Activated naive CD4-positive, alpha-beta T cell treated with anti-CD3 and anti-CD28 coated beads, Interleukin-2, amount 50 U/mL, for 16 hours (primary cell): Measurements from ENCODE around the gene CFAP298.
"Not testable (repeated sequence)": the region's sequence is repeated elsewhere in the genome, so short reads cannot be mapped to it uniquely, and the experiment has no call there.

ENCODE experiments used
- DNase-seq: peaks from one replicate; pipeline ENCODE4 v3.0.0-alpha.2; 2020

Gene CFAP298

DNA sequence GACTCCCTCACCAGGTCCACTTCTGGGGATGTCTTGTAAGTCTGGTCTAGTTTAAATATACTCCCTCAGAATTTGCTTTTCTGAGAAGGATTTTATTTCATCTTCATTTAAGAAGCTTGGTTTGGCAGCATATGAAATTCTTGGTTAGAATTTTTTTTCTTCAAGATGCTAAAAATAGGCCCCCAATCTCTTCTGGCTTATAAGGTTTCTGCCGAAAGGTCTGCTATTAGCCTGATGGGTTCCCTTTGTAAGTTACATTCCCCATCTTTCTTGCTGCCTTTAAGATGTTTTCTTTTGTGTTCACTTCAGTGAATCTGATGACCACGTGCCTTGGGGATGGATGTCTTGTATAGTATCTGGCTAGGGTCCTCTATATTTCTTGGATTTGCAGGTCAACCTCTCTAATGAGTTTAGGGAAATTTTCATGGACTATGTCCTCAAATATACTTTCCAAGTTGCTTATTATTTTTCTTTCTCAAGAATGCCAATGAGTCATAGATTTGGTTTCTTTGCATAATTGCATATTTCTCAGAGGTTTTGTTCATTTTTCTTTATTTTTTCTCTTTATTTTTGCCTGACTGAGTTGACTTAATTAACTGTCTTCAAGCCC lies 46.2 kb downstream of the CFAP298 start:
- no peak for DNase-seq

DNA sequence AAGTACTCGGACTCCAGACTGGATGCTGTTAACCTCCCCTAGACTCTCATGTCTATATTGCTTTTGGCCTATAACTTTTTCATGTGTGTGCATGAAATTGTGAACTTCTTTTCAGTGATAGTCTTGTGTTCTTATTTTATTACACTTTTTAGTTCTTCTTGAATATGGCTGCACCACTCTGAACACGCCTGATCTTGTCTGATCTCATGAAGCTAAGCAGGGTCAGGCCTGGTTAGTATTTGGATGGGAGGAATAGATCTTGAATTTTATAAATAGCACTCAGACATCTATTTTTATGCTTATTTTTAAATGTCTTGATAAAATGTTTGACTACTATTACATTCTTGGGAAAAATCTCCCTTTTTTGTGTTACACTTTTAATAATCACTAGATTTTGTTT lies 49.3 kb downstream of the CFAP298 start:
- DNase-seq, result no peak

DNA sequence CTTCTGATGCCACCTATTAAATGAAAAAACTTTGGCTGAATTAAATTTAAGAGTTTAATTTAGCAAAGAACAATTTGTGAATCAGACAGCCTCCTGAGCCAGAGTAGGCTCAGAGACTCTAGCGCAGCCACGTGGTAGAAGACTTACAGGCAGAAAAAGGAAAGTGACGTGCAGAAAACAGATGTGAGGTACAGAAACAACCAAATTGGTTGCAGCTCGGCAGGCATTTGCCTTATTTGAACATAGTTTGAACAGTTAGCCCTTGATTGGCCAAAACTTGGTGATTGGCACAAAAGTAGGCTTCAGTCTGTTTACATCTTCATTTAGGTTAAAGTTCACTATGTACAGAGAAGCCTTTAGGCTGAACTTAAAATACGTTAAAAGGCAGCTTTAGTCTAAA lies 49.8 kb downstream of the CFAP298 start:
- no peak for DNase-seq

DNA sequence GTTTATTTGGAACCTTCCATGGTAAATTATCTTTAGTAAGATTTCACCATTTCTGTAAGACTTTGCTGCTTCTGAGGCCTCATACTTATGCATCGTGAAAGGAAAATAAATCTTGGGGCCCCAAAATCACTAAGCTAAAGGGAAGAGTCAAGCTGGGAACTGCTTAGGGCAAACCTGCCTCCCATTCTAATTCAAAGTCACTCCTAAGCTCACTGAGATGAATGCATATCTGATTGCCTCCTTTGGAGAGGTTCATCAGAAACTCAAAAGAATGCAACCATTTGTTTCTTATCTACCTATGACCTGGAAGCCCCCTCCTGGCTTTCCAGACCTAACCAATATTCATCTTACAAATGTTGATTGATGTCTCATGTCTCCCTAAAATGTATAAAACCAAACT lies 50.7 kb downstream of the CFAP298 start:
- not testable (repeated sequence) for DNase-seq

DNA sequence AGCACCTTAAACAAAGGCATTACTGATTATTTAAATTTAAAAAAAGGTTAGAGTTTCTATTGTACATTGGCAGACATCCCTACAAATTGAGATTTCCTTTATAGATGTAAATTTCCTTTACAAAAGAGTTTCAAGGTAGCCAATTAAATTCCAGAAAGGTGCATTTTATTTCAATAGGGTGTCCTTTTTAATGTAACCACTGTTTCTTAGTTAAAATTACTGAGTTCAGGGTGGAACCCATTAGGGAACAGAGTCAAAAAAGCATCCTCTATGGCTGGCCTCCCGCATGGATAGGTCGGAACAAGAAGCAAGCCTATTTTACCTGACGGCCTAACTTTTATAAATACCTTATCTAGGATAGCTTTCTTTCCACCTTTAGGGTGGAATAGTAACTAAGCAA lies 51.3 kb downstream of the CFAP298 start:
- no peak for DNase-seq

DNA sequence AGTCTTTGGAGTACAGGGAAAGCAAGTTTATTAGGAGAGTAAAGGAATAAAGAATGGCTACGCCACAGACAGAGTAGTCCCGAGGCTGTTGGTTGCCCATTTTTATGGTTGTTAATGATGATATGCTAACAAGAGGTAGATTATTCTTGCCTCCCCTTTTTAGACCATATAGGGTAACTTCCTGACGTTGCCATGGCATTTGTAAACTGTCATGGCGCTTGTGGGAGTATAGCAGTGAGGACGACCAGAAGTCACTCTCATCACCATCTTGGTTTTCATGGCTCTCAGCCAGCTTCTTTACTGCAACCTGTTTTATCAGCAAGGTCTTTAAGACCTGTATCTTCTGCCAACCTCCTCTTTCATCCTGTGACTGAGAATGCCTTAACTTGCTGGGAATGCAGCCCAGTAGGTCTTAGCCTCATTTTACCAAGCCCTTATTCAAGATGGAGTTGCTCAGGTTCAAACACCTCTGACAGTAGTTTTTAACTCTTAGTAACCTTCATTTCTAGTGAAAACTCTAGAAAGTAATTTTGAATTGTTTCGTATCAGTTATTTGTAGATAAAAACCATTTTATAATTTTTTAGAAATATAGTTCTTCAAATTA lies 53.1 kb downstream of the CFAP298 start:
- no peak for DNase-seq

DNA sequence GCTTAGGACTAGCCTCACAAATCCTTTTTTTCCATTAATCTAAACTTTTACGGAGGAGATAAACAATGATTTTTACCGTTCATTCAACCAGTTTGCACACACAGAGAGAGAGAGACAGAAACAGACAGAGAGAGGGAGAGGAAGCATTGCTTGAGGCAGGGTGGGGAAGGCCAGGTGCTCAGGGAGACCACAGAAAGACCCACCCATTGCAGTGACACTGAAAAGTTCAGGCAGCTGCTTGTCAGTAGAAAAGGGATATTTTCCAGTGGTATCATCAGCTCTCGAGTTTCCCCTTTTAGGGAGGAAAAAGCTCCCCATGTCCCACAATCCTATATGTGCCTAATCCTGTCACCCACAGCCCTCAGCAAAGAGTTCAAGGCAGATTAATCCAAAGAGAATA lies 54.1 kb downstream of the CFAP298 start:
- no peak for DNase-seq

DNA sequence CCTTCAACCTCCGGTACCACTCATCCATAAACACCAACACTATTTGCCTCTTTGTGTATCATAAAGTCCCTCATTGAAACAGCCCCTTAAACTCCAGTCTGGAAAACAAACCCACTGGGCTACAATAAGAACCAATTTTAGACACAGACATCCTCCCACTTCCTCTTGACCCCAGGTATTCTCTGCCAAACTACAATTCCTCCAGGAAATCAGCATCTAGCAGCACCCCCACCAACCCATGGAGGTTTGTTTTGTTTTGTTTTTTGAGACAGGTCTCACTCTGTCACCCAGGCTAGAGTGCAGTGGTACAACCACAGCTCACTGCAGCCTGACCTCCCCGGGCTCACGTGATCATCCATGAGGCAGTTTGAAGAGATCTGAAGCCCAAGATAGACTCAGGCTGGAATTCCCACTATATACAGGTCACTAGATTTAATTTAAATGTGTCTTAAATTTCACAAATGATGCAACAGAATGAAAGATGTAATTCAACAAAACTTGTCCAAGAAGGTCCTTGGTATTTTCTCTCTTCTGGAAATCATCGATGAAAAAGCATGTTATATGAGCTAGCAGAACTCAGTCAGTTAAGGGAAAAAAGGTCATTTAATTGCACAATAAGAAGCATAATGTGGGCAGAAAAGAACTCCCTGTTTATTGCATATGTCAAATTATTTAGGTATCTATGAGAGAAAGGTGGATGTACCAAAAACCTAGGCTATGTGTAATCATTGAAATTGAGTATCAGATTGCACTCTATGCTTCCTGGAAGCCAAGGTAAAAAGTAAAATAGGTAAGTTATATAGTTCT lies 57.1 kb downstream of the CFAP298 start:
- DNase-seq, result no peak

DNA sequence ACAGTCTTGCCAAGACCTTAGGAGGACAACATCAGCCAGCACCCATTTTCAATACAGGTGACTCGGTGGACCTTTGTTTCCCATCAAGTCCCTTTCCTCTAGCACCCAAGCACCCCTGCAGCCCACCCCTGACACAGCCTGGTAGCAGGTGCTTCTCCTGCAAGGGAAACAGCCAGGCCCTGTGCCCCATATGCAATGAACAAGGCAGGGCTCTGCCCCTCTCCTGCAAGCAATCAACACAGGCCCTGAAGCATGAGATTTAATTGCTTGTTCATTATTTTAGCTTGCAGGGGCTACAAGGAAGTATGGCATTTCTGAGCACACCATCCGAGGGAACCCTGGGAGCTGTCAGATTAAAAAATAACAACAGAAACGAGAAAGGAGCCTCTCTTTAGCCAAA lies 62.3 kb downstream of the CFAP298 start:
- DNase-seq, result no peak

DNA sequence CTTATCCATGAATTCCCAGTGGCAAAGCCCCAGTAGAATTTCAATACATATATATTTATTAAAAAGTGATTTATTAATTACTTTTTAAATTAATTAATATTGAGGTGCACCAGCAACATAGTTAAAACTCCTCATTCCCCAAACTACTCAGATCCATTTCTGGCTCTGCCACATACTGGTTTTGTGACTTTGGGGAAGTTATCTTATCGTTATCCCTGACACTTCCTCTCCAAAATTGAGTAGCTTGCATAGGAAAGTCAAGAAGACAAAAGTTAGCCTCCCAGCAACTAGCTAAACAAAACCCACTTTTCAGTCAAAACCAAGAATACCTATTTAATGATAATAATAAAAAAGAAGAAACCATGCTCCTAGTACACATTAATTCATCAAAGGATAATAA lies 62.7 kb downstream of the CFAP298 start:
- no peak for DNase-seq
